Sigmoid colon (tissue), 4 donors: ENCODE results near the gene EIF4G3.

Experiments
- EP300 ChIP-seq, 4 donors: sonication (generic); formaldehyde crosslinking; IDR thresholded peaks; one replicate each; pipeline ENCODE4 v1.6.1; 2017; ENCODE audit warnings: antibody characterized with exemption in 4 of 4
- POLR2A ChIP-seq, 2 donors: fragments of 450-650 bp; IDR thresholded peaks; one replicate each; pipeline ENCODE4 v1.6.1; 2016; ENCODE audit warnings: antibody characterized with exemption in 2 of 2, mild to moderate bottlenecking in 2 of 2, moderate library complexity in 2 of 2
- POLR2AphosphoS5 ChIP-seq, 4 donors: sonication (generic); formaldehyde crosslinking; IDR thresholded peaks; one replicate each; pipeline ENCODE4 v1.6.1; 2017; ENCODE audit warnings: antibody characterized with exemption in 4 of 4
- TF ChIP-seq, protein P1 (sequence below), 4 experiments: fragments of 450-650 bp in 3 of 4; fragments of 200-600 bp in 1 of 4; IDR thresholded peaks; one replicate each; pipeline ENCODE4 v1.5.1; 2016 to 2019; ENCODE audit warnings: antibody characterized with exemption in 4 of 4, mild to moderate bottlenecking in 3 of 4, moderate library complexity in 2 of 4

DNA sequence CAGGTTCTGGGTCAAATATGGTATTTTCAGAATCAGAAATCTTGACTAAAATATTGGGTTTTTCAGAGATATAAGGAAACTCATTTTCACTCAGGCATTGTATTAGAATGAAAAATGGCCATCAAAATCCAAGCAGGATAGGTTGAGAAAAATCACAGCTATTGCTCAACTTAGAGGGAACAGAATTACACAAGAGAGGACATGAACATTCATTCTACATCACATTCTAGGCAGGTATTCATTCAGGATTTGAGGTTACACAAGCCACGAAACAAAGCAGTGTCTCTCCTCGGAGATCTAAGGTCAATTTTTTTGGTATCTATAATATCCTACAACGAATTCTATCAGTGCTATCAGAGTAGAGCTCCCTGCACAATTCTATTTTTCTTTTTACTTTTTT is 226.0 kb downstream of the EIF4G3 start:
- TF ChIP-seq POLR2A (IDR thresholded peaks at IDR 0.05) (no peak), EP300 (IDR thresholded peaks at IDR 0.05) (no peak), POLR2AphosphoS5 (IDR thresholded peaks at IDR 0.05) (no peak)
- TF ChIP-seq, protein P1, sequence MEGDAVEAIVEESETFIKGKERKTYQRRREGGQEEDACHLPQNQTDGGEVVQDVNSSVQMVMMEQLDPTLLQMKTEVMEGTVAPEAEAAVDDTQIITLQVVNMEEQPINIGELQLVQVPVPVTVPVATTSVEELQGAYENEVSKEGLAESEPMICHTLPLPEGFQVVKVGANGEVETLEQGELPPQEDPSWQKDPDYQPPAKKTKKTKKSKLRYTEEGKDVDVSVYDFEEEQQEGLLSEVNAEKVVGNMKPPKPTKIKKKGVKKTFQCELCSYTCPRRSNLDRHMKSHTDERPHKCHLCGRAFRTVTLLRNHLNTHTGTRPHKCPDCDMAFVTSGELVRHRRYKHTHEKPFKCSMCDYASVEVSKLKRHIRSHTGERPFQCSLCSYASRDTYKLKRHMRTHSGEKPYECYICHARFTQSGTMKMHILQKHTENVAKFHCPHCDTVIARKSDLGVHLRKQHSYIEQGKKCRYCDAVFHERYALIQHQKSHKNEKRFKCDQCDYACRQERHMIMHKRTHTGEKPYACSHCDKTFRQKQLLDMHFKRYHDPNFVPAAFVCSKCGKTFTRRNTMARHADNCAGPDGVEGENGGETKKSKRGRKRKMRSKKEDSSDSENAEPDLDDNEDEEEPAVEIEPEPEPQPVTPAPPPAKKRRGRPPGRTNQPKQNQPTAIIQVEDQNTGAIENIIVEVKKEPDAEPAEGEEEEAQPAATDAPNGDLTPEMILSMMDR (IDR thresholded peaks at IDR 0.05): no peak
